DND-41 (cell line): Measurements from ENCODE around the gene FCAMR.

Source experiments
- ATAC-seq: fragments of 200-7000 bp; cut with Tn5 transposase; 3 replicates; pipeline ENCODE4 v1.9.1; 2021; ENCODE audit warnings: low read depth; ENCODE audit not compliant: insufficient read depth
- DNase-seq: peaks from one replicate; pipeline ENCODE4 v3.0.0-alpha.2; 2020
- H2AFZ ChIP-seq: 2 replicates; pipeline ENCODE4 v1.6.0; 2012; ENCODE audit warnings: low read depth, low read length
- H3K27ac ChIP-seq: 2 replicates; pipeline ENCODE4 v1.5.1; 2012; ENCODE audit warnings: low read length, inconsistent platforms
- H3K27me3 ChIP-seq: fragments of 200-600 bp; sonication (generic); 2 replicates; pipeline ENCODE4 v1.6.0; 2012; ENCODE audit warnings: low read length, mild to moderate bottlenecking, inconsistent platforms; ENCODE audit not compliant: insufficient read depth, poor library complexity
- H3K36me3 ChIP-seq: 2 replicates; pipeline ENCODE4 v1.5.1; 2012; ENCODE audit warnings: low read length, inconsistent platforms; ENCODE audit not compliant: insufficient read depth
- H3K4me1 ChIP-seq: 2 replicates; pipeline ENCODE4 v1.5.1; 2012; ENCODE audit warnings: mild to moderate bottlenecking, low read length; ENCODE audit not compliant: insufficient read depth
- H3K4me2 ChIP-seq: 2 replicates; pipeline ENCODE4 v1.6.0; 2012; ENCODE audit warnings: mild to moderate bottlenecking, moderate library complexity, low read length, inconsistent platforms; ENCODE audit not compliant: insufficient read depth
- H3K4me3 ChIP-seq, 2 experiments: fragments of 200-600 bp in 1 of 2; shearing (Covaris generic) in 1 of 2; 2 replicates each; pipeline ENCODE4 v1.5.1; 2012 to 2016; ENCODE audit warnings: inconsistent platforms in 2 of 2, low read length in 2 of 2, mild to moderate bottlenecking in 2 of 2, low read depth in 1 of 2, moderate library complexity in 1 of 2
- H3K79me2 ChIP-seq: 2 replicates; pipeline ENCODE4 v1.6.0; 2012; ENCODE audit warnings: low read length, inconsistent platforms; ENCODE audit not compliant: insufficient read depth
- H3K9ac ChIP-seq: 2 replicates; pipeline ENCODE4 v1.6.0; 2012; ENCODE audit warnings: low read depth, mild to moderate bottlenecking, inconsistent platforms, low read length, moderate library complexity
- H3K9me3 ChIP-seq: 2 replicates; pipeline ENCODE4 v1.5.1; 2012; ENCODE audit warnings: low read length, moderate library complexity, mild to moderate bottlenecking, inconsistent platforms; ENCODE audit not compliant: insufficient read depth, severe bottlenecking
- H4K20me1 ChIP-seq: 2 replicates; pipeline ENCODE4 v1.6.0; 2012; ENCODE audit warnings: low read length; ENCODE audit not compliant: insufficient read depth
- EZH2 ChIP-seq: IDR thresholded peaks from 3 replicates; pipeline ENCODE4 v1.6.1; 2012; ENCODE audit warnings: borderline replicate concordance, low read depth, mild to moderate bottlenecking, moderate library complexity, low read length, inconsistent platforms; ENCODE audit not compliant: severe bottlenecking
- TF ChIP-seq, protein P1 (sequence below): IDR thresholded peaks from 2 replicates; pipeline ENCODE4 v1.5.1; 2012; ENCODE audit warnings: borderline replicate concordance, low read length, moderate library complexity, mild to moderate bottlenecking; ENCODE audit not compliant: poor library complexity, severe bottlenecking; ENCODE audit errors: extremely low read depth

FCAMR gene

DNA sequence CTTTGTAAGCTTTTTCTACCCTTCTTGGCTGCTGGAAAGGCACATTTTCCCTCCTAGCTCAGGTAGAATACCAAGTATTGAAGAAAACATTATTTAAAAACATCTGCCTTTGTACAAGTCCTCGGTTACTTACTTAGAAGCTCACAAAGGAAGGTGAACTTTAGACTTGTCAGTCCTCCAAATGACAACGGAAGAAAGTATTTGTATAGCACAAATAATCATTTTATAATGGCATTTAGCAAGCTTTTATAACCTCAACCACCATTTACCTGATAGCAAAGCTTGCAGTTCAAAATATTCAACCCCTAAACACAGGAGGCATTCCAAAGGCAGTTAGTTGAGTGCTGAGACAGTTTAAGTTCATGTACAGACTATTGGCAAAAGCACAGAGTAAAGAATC, 2.5 kb upstream of the FCAMR start:
- no peaks in the 10 kb centered on the region for H3K79me2 ChIP-seq
- H2AFZ ChIP-seq, result no peak overlapping the region
- H3K27ac ChIP-seq, result no peak overlapping the region
- ATAC-seq (no peak), DNase-seq (no peak)
- no peaks in the 10 kb centered on the region for H3K36me3 ChIP-seq
- no peaks in the 10 kb centered on the region for H4K20me1 ChIP-seq
- no peak overlapping the region for H3K9ac ChIP-seq
- H3K4me1 ChIP-seq, result peaks cover 16% of the 10 kb centered on the region
- no peaks in the 10 kb centered on the region for H3K27me3 ChIP-seq
- TF ChIP-seq EZH2, result no peak
- TF ChIP-seq, protein P1, sequence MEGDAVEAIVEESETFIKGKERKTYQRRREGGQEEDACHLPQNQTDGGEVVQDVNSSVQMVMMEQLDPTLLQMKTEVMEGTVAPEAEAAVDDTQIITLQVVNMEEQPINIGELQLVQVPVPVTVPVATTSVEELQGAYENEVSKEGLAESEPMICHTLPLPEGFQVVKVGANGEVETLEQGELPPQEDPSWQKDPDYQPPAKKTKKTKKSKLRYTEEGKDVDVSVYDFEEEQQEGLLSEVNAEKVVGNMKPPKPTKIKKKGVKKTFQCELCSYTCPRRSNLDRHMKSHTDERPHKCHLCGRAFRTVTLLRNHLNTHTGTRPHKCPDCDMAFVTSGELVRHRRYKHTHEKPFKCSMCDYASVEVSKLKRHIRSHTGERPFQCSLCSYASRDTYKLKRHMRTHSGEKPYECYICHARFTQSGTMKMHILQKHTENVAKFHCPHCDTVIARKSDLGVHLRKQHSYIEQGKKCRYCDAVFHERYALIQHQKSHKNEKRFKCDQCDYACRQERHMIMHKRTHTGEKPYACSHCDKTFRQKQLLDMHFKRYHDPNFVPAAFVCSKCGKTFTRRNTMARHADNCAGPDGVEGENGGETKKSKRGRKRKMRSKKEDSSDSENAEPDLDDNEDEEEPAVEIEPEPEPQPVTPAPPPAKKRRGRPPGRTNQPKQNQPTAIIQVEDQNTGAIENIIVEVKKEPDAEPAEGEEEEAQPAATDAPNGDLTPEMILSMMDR, result no peak
- no peak overlapping the region for H3K4me3 ChIP-seq
- no peak overlapping the region for H3K4me2 ChIP-seq
- no peaks in the 10 kb centered on the region for H3K9me3 ChIP-seq

DNA sequence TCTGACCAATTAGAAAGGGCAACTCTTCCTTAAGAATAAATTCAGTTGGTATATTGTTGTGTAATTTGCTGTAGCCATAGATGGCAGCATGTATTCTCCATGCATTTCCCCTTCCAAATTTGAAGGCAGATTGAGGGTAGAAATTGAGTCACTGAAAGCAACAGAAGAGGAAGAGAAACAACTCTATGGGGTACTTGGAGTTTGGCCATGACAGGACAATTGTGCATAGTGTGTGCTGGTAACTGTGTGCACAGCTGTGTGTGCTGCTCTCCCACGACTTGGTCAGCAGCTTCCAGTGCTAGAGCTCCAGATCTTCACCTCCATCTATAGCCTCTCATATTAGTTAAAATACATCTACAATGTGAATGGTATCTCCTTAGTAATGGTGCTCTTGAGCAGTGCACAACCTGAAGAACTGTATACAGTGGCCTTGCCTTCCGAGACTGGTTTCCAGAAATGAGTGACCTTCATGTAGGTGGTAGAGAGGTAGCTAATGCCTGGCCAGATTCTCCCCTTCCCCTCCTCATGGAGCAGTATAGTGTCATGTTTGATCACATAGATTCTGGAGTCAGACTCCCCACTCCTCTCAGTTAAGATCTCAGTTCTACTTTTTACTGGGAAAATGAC, 882 bp upstream of the FCAMR start:
- peaks cover 30% of the 10 kb centered on the region for H3K4me1 ChIP-seq
- no peak overlapping the region for H2AFZ ChIP-seq
- H3K4me3 ChIP-seq, result no peak overlapping the region
- ATAC-seq (no peak), DNase-seq (no peak)
- no peak overlapping the region for H3K9ac ChIP-seq
- no peaks in the 10 kb centered on the region for H3K9me3 ChIP-seq
- TF ChIP-seq, protein P1, result no peak
- no peak for TF ChIP-seq EZH2
- no peaks in the 10 kb centered on the region for H4K20me1 ChIP-seq
- no peak overlapping the region for H3K27ac ChIP-seq
- no peaks in the 10 kb centered on the region for H3K27me3 ChIP-seq
- no peaks in the 10 kb centered on the region for H3K36me3 ChIP-seq
- H3K4me2 ChIP-seq, result no peak overlapping the region
- no peaks in the 10 kb centered on the region for H3K79me2 ChIP-seq

DNA sequence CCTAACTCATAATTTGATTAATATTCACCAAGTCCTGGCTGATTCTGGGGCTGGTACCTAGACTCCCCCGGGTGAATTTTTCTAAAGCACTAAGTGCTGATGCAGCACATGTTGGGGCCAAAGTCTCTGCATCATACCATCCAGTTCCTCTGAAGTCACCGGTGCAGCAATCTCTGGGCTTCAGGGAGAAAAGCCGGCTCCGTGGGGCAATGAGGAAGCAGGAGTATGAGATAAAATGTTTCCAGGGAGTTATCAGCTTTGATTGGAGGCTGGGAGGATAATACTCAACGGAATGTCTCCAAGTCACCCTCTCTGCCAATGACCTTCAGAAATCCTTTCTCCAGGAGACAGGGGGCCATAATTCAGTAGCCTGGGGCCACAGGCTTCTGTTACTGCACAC, 1.2 kb downstream of the FCAMR start:
- no peak overlapping the region for H3K9ac ChIP-seq
- no peak overlapping the region for H2AFZ ChIP-seq
- H3K4me2 ChIP-seq, result no peak overlapping the region
- H3K9me3 ChIP-seq, result no peaks in the 10 kb centered on the region
- H4K20me1 ChIP-seq, result no peaks in the 10 kb centered on the region
- ATAC-seq (no peak), DNase-seq (no peak)
- peaks cover 30% of the 10 kb centered on the region for H3K4me1 ChIP-seq
- no peaks in the 10 kb centered on the region for H3K79me2 ChIP-seq
- peak overlapping the region; percentile 95 for H3K27ac ChIP-seq
- no peak for TF ChIP-seq EZH2
- TF ChIP-seq, protein P1, result no peak
- H3K36me3 ChIP-seq, result no peaks in the 10 kb centered on the region
- H3K27me3 ChIP-seq, result no peaks in the 10 kb centered on the region
- H3K4me3 ChIP-seq, result no peak overlapping the region
